Measurements from ENCODE around the gene HTR3A.

Gene HTR3A

DNA sequence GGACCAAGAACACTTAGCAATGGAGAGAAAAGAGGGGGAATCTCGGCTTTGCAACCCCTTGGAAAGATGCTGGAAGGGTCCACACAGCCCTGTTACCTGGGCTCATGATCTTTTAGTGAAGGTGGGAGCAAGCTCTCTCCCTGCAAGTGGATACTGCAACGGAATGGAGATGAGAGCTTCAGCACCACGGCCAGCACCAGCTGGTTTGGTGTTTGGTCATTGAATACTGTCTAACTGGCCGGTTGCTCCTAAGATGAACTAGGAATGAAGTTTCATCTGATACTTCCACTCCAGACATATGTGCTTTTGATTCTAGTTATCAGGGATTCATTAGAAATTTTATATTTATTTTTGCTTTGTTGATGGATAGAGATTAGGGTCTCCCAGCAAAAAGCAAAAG lies 16.3 kb downstream of the HTR3A start:
- Histone ChIP-seq H3K9ac (ENCODE audit: low read length in 5 of 5) (no peak overlapping the region), H3K27ac (ENCODE audit: low read depth, low read length) (no peak overlapping the region), H3K4me3 (ENCODE audit: low read depth in 1 of 5, low read length in 5 of 5) (no peak overlapping the region), H3K4me1 (ENCODE audit: control insufficient read depth in 5 of 5, insufficient read depth in 5 of 5, low read length in 5 of 5) (no peaks in the 10 kb centered on the region), H3K36me3 (ENCODE audit: control insufficient read depth in 5 of 5, insufficient read depth in 5 of 5, low read length in 5 of 5) (no peaks in the 10 kb centered on the region), H3K27me3 (ENCODE audit: control insufficient read depth in 5 of 5, insufficient read depth in 4 of 5, low read length in 5 of 5) (peaks cover 2 to 29% (median 16%) of the 10 kb centered on the region in 5 donors), H3K9me3 (ENCODE audit: control insufficient read depth in 5 of 5, low read length in 5 of 5) (no peaks in the 10 kb centered on the region)

DNA sequence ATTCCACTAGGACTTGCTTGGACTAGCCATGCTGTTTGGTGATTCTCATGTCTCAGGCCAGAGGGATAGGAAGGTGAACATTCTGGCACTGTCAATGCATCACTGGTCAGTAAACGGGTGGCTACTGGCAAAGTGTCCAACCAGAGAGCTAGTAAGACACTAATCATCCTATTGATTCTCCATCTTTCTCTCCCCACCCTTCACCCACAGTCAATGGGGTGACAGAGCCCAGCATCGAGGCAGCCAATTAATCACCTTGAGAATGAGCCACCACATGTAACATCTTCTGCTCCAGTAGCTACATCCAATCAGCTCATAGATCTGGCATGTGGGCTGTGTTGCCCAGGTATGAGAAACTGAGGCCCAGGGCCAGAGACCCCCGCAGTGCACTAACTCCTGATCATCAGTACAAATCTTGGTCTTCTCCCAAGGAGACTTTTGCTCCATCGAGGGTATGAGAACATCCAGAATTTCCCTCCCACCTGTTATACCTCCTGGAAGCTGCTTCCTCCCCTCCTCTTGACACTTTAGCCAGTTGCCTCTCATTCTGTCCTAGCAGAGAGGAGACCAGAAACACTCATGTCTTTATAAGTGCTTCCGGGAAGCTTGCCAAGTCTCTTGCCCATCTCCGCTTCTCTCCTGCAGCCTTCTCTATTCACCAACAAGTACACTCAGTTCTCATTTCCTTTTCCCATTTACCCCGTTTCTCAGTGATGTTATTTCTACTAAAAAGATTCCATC lies 17.0 kb downstream of the HTR3A start:
- Histone ChIP-seq H3K9me3 (ENCODE audit: control insufficient read depth in 5 of 5, low read length in 5 of 5) (no peaks in the 10 kb centered on the region), H3K4me3 (ENCODE audit: low read depth in 1 of 5, low read length in 5 of 5) (no peak overlapping the region), H3K9ac (ENCODE audit: low read length in 5 of 5) (no peak overlapping the region), H3K27me3 (ENCODE audit: control insufficient read depth in 5 of 5, insufficient read depth in 4 of 5, low read length in 5 of 5) (peaks cover 0 to 29% (median 11%) of the 10 kb centered on the region in 5 donors), H3K4me1 (ENCODE audit: control insufficient read depth in 5 of 5, insufficient read depth in 5 of 5, low read length in 5 of 5) (no peaks in the 10 kb centered on the region), H3K36me3 (ENCODE audit: control insufficient read depth in 5 of 5, insufficient read depth in 5 of 5, low read length in 5 of 5) (no peaks in the 10 kb centered on the region), H3K27ac (ENCODE audit: low read depth, low read length) (no peak overlapping the region)

DNA sequence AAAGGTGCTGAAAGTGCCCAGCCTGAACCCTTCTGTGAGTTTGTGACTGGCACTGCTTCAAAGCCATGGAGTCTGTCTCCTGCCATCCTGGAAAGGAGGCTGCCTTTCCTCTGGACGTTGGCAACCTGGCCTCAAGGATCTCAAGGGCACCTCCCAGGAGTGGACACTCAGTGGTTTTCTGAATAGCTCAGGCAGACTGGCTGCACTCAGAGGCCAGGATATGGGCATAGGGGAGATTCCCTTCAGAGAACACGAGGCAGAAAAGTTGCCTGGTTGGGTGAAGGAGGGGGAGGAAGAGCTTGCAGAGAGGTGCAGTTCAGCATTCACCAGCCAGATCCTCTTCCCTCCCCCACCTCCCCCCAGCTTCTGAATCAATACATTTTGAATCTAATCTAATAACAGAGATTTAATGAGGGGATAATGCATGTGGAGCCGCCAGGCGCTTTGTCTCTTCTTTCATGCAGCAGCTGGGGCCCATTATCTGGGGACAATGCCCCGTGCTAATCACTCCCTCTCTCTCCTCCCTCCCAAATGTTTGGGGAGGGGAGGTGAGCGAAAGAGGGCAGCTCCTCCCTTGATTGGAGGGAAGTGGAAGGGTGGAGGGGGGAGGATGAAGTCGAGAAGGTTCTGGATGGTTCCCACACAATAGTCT lies 17.7 kb downstream of the HTR3A start:
- Histone ChIP-seq H3K4me3 (ENCODE audit: low read depth in 1 of 5, low read length in 5 of 5) (no peak overlapping the region), H3K27ac (ENCODE audit: low read depth, low read length) (no peak overlapping the region), H3K9ac (ENCODE audit: low read length in 5 of 5) (no peak overlapping the region), H3K36me3 (ENCODE audit: control insufficient read depth in 5 of 5, insufficient read depth in 5 of 5, low read length in 5 of 5) (no peaks in the 10 kb centered on the region), H3K27me3 (ENCODE audit: control insufficient read depth in 5 of 5, insufficient read depth in 4 of 5, low read length in 5 of 5) (peaks cover 0 to 31% (median 8%) of the 10 kb centered on the region in 5 donors), H3K9me3 (ENCODE audit: control insufficient read depth in 5 of 5, low read length in 5 of 5) (no peaks in the 10 kb centered on the region), H3K4me1 (ENCODE audit: control insufficient read depth in 5 of 5, insufficient read depth in 5 of 5, low read length in 5 of 5) (no peaks in the 10 kb centered on the region)

GRCh38 chr11:113994077-113994954 lies 19.4 kb downstream of the HTR3A start:
- no peaks in the 10 kb centered on the region for H3K36me3 ChIP-seq (ENCODE audit: control insufficient read depth in 5 of 5, insufficient read depth in 5 of 5, low read length in 5 of 5)
- H3K9me3 ChIP-seq (ENCODE audit: control insufficient read depth in 5 of 5, low read length in 5 of 5) = no peaks in the 10 kb centered on the region
- peaks cover 2 to 37% (median 14%) of the 10 kb centered on the region in 5 donors for H3K27me3 ChIP-seq (ENCODE audit: control insufficient read depth in 5 of 5, insufficient read depth in 4 of 5, low read length in 5 of 5)
- H3K9ac ChIP-seq (ENCODE audit: low read length in 5 of 5) = no peak overlapping the region
- H3K4me1 ChIP-seq (ENCODE audit: control insufficient read depth in 5 of 5, insufficient read depth in 5 of 5, low read length in 5 of 5) = no peaks in the 10 kb centered on the region
- no peak overlapping the region for H3K27ac ChIP-seq (ENCODE audit: low read depth, low read length)
- H3K4me3 ChIP-seq (ENCODE audit: low read depth in 1 of 5, low read length in 5 of 5) = no peak overlapping the region

GRCh38 chr11:113997473-113997872 lies 22.6 kb downstream of the HTR3A start:
- no peak overlapping the region for H3K27ac ChIP-seq (ENCODE audit: low read depth, low read length)
- H3K4me1 ChIP-seq (ENCODE audit: control insufficient read depth in 5 of 5, insufficient read depth in 5 of 5, low read length in 5 of 5) = no peaks in the 10 kb centered on the region
- no peak overlapping the region for H3K9ac ChIP-seq (ENCODE audit: low read length in 5 of 5)
- no peaks in the 10 kb centered on the region for H3K9me3 ChIP-seq (ENCODE audit: control insufficient read depth in 5 of 5, low read length in 5 of 5)
- H3K36me3 ChIP-seq (ENCODE audit: control insufficient read depth in 5 of 5, insufficient read depth in 5 of 5, low read length in 5 of 5) = no peaks in the 10 kb centered on the region
- no peak overlapping the region for H3K4me3 ChIP-seq (ENCODE audit: low read depth in 1 of 5, low read length in 5 of 5)
- H3K27me3 ChIP-seq (ENCODE audit: control insufficient read depth in 5 of 5, insufficient read depth in 4 of 5, low read length in 5 of 5) = peaks cover 2 to 36% (median 10%) of the 10 kb centered on the region in 5 donors

DNA sequence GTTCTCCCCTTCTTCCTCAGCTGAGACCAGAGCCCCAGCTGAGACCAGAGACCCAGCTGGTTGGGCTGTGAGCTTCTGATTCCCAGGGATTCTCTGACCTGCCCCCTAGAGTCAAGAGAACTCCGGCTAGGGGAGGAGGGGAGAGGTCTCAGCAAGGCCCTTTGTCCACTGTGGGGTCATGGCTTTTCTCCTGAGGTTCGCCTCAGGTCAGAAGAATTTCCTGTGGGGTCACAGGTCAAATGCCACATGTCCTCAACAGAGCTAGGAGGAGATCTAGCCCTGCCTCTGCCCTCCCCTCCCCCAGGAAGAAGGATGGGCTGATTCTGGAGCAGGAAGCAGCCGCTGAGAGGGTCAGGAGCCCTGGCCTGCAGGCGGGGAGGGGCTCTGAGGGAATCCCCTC lies 23.7 kb downstream of the HTR3A start:
- no peak overlapping the region for H3K9ac ChIP-seq (ENCODE audit: low read length in 5 of 5)
- no peaks in the 10 kb centered on the region for H3K36me3 ChIP-seq (ENCODE audit: control insufficient read depth in 5 of 5, insufficient read depth in 5 of 5, low read length in 5 of 5)
- peaks cover 0 to 29% (median 10%) of the 10 kb centered on the region in 5 donors for H3K27me3 ChIP-seq (ENCODE audit: control insufficient read depth in 5 of 5, insufficient read depth in 4 of 5, low read length in 5 of 5)
- no peaks in the 10 kb centered on the region for H3K4me1 ChIP-seq (ENCODE audit: control insufficient read depth in 5 of 5, insufficient read depth in 5 of 5, low read length in 5 of 5)
- no peak overlapping the region for H3K4me3 ChIP-seq (ENCODE audit: low read depth in 1 of 5, low read length in 5 of 5)
- no peak overlapping the region for H3K27ac ChIP-seq (ENCODE audit: low read depth, low read length)
- no peaks in the 10 kb centered on the region for H3K9me3 ChIP-seq (ENCODE audit: control insufficient read depth in 5 of 5, low read length in 5 of 5)

GRCh38 chr11:114000526-114000925 lies 25.6 kb downstream of the HTR3A start:
- Histone ChIP-seq H3K27me3 (ENCODE audit: control insufficient read depth in 5 of 5, insufficient read depth in 4 of 5, low read length in 5 of 5) (peaks cover 0 to 22% (median 9%) of the 10 kb centered on the region in 5 donors), H3K27ac (ENCODE audit: low read depth, low read length) (no peak overlapping the region), H3K36me3 (ENCODE audit: control insufficient read depth in 5 of 5, insufficient read depth in 5 of 5, low read length in 5 of 5) (no peaks in the 10 kb centered on the region), H3K4me3 (ENCODE audit: low read depth in 1 of 5, low read length in 5 of 5) (no peak overlapping the region), H3K4me1 (ENCODE audit: control insufficient read depth in 5 of 5, insufficient read depth in 5 of 5, low read length in 5 of 5) (no peaks in the 10 kb centered on the region), H3K9ac (ENCODE audit: low read length in 5 of 5) (no peak overlapping the region), H3K9me3 (ENCODE audit: control insufficient read depth in 5 of 5, low read length in 5 of 5) (no peaks in the 10 kb centered on the region)

DNA sequence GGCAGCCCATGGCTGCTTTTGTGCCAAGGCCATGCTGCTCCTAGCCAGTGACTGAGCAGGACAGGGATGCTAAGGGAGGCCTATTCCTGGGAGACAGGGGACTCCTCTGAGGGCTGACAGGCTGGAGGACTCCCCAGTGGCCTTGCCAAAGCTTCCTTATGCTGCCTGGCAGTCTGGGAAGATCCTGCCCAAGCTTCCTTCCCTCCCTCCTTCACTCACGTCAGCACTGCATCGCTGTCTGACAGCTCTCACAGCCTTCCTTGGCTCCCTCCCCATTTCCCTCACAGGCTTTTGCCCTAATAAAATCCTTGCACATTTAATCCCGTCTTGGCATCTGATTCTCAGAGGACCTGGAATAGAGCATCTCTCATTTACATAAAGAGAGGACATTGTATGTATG lies 26.5 kb downstream of the HTR3A start:
- Histone ChIP-seq H3K4me3 (ENCODE audit: low read depth in 1 of 5, low read length in 5 of 5) (no peak overlapping the region), H3K27ac (ENCODE audit: low read depth, low read length) (no peak overlapping the region), H3K27me3 (ENCODE audit: control insufficient read depth in 5 of 5, insufficient read depth in 4 of 5, low read length in 5 of 5) (peaks cover 0 to 22% (median 9%) of the 10 kb centered on the region in 5 donors), H3K9ac (ENCODE audit: low read length in 5 of 5) (no peak overlapping the region), H3K9me3 (ENCODE audit: control insufficient read depth in 5 of 5, low read length in 5 of 5) (no peaks in the 10 kb centered on the region), H3K4me1 (ENCODE audit: control insufficient read depth in 5 of 5, insufficient read depth in 5 of 5, low read length in 5 of 5) (no peaks in the 10 kb centered on the region), H3K36me3 (ENCODE audit: control insufficient read depth in 5 of 5, insufficient read depth in 5 of 5, low read length in 5 of 5) (no peaks in the 10 kb centered on the region)

DNA sequence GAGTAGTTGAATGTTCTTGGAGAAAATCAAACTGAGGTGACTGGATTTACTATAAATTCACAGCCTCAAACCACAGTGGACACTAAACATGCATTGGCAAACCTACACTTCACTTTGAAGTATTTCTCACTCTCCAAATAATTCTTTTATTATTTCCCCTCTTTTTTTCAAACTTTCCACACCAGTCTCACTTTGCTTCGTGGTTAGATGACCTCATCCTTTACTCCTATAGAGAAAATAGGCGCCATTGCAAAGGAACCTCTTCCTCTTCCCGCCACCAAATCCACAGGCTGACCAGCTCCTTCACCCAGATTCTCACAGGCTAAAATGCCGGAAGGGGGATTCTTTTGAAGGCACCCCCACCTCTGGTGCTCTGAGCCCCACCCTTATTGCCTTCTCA lies 33.4 kb downstream of the HTR3A start:
- no peaks in the 10 kb centered on the region for H3K9me3 ChIP-seq (ENCODE audit: control insufficient read depth in 5 of 5, low read length in 5 of 5)
- no peak overlapping the region for H3K27ac ChIP-seq (ENCODE audit: low read depth, low read length)
- H3K27me3 ChIP-seq (ENCODE audit: control insufficient read depth in 5 of 5, insufficient read depth in 4 of 5, low read length in 5 of 5) = peaks cover 0 to 10% (median 4%) of the 10 kb centered on the region in 5 donors
- H3K4me3 ChIP-seq (ENCODE audit: low read depth in 1 of 5, low read length in 5 of 5) = no peak overlapping the region
- H3K9ac ChIP-seq (ENCODE audit: low read length in 5 of 5) = no peak overlapping the region
- no peaks in the 10 kb centered on the region for H3K36me3 ChIP-seq (ENCODE audit: control insufficient read depth in 5 of 5, insufficient read depth in 5 of 5, low read length in 5 of 5)
- no peaks in the 10 kb centered on the region for H3K4me1 ChIP-seq (ENCODE audit: control insufficient read depth in 5 of 5, insufficient read depth in 5 of 5, low read length in 5 of 5)

GRCh38 chr11:114010931-114011330 lies 36.0 kb downstream of the HTR3A start:
- no peak overlapping the region for H3K27ac ChIP-seq (ENCODE audit: low read depth, low read length)
- H3K9ac ChIP-seq (ENCODE audit: low read length in 5 of 5) = no peak overlapping the region
- no peaks in the 10 kb centered on the region for H3K4me1 ChIP-seq (ENCODE audit: control insufficient read depth in 5 of 5, insufficient read depth in 5 of 5, low read length in 5 of 5)
- peaks cover 0 to 10% (median 8%) of the 10 kb centered on the region in 5 donors for H3K27me3 ChIP-seq (ENCODE audit: control insufficient read depth in 5 of 5, insufficient read depth in 4 of 5, low read length in 5 of 5)
- H3K4me3 ChIP-seq (ENCODE audit: low read depth in 1 of 5, low read length in 5 of 5) = no peak overlapping the region
- no peaks in the 10 kb centered on the region for H3K9me3 ChIP-seq (ENCODE audit: control insufficient read depth in 5 of 5, low read length in 5 of 5)
- H3K36me3 ChIP-seq (ENCODE audit: control insufficient read depth in 5 of 5, insufficient read depth in 5 of 5, low read length in 5 of 5) = no peaks in the 10 kb centered on the region
